Ammon's horn (tissue), 1 donor: ENCODE data around the gene PHAF1.

Experiments used
- DNase-seq: peaks from one replicate; pipeline ENCODE4 v3.0.0-alpha.2; 2016; ENCODE audit warnings: low spot score

The PHAF1 gene

GRCh38 chr16:67180166-67180565 is 70.4 kb downstream of the PHAF1 start:
- DNase-seq = no peak

DNA sequence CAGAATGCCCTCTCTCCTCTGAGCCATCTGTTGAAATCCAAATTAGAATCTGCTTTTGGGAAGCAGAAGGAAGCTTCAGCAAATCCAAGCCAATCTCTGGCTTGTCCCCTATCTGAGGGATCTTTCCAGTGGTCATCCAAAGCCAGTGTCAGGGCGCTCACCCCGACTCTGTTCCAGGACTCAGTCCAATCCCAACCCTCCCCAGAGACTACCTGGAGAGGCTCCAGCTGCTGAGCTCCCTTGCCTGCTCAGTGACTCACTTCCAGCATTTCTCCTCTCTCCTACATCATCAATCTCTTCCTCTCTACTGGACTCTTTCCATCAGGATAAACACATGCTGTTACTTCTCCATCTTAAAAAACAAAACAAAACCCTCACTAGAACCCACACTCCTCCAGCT is 71.6 kb downstream of the PHAF1 start:
- DNase-seq = no peak

DNA sequence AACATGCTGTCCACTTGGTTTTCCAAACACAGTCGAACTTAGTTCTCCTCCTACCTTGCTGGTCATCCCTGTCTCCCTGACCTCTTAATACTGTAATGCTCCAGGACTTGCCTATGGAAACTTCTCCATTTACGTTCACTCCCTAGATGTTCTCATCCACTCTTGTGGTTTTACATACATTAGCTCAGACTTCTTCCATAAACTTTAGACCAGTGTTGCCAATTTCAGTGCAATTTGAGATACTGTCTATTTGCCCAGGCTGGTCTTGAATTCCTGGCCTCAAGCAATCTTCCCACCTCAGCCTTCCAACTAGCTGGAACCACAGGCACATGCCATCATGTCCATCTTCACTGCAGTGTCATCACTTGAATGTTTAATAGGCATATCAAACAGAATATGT is 72.5 kb downstream of the PHAF1 start:
- DNase-seq = no peak

- no peak for DNase-seq
These were observed 73.5 kb downstream of the PHAF1 start for GRCh38 chr16:67183284-67183626.

DNA sequence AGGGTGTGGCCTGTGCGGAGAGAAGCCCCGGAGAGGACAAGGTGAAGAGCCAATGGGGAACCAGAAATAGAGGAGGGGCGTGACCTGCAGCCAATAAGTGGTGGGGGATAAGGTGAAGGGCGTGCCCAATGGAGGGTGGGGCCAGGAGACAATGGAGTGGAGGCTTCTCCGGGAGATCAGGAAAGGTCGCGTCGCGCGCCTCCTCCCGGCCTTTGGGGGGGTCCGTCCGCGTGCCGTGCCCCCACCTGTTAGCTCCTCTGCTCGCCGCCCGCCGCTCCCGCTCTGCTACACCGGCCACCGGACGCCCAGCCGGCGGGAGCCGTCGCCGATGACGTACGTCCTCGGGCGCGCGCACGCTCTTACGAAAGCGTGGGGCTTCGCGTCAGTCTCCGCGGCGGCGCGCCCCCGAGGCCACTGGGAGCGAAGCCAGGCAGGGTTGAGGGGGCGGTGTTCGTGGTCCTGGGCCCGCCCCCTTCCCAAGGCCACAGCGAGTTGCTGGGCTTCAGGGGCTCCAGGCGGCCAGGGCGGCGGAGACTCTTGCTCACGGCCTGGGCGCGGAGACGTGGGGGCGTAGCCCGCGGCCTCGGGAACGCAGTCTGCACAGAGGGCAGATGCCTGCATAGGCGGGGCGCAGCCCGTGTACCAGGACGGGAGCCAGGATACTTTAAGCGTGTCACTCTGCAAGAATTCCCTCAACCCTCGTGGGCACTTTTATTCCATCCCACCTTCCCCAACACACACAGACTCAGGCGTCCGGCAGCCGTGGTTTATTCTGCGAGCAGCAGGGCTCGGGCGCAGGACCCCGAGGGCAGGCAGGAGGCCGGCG is 74.1 kb downstream of the PHAF1 start, which contains the start of gene MATCAP1:
Gene MATCAP1 (minus strand): TSS at position 337 of the 826 bp plus-strand sequence. CDS start 3,353 bp downstream, outside the sequence.
- peak; percentile 99 for DNase-seq

DNA sequence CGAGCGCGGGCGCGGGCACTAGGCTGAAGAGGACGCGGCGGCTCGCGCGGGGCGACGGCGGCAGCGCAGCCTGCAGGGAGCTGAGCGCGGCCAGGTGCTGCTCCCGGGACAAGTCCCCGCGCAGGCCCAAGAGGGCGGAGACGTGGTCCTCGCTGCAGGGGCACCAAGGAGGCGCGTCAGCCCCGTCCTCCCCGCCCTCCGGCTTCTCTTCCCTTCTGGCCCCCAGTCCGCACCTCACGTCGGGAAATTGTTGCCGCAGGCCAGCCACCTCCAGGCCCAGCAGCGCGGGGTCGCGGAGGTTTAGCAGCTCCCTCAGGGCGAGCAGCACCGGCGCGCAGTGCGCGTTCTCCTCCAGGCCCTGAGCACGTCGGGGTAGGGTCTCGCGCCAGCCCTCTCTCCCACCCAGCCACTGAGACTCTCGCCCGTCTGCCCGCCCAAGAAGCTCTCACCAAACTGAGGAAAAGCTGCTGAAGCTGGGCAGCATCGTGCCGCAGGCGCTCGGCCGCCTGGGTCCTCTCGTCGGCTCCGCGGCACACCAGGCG is 74.8 kb downstream of the PHAF1 start:
- no peak for DNase-seq

DNA sequence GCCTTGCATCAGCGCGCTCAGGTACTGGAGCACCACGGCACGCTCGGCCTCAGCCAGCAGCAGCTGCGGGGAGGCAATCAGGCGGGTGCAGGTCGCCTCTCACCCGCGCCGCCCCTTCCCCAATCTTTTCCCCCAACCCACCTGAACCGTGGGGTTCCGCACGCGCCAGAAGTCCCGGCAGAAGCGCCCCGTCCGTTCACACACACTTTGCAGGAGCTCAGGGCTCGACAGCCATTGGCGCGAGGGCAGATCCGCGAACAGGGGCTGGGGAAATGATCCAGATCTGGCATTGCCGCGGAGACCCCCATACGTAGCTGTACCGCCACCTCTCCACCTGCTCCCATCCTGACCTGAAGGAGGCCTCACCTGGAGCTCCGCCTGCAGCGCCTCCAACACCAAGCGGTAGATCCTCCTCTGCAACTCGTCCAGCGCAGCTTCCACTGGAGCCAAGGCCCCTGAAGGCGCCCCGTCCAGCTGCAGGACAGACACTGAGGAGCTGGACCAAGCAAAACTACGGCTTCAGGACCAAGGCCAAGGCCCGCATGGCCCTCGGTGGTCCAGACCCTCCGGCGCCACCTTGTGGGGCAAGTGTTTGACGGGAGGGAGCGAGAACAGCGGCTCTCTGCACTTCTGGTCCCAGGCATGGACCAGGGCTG is 75.4 kb downstream of the PHAF1 start:
- peak; percentile 89 for DNase-seq

GRCh38 chr16:67185651-67186134 is 76.0 kb downstream of the PHAF1 start:
- no peak for DNase-seq

GRCh38 chr16:67186550-67186950 is 76.8 kb downstream of the PHAF1 start:
- DNase-seq = no peak

- no peak for DNase-seq
These were observed 77.6 kb downstream of the PHAF1 start for GRCh38 chr16:67187175-67187890.

DNA sequence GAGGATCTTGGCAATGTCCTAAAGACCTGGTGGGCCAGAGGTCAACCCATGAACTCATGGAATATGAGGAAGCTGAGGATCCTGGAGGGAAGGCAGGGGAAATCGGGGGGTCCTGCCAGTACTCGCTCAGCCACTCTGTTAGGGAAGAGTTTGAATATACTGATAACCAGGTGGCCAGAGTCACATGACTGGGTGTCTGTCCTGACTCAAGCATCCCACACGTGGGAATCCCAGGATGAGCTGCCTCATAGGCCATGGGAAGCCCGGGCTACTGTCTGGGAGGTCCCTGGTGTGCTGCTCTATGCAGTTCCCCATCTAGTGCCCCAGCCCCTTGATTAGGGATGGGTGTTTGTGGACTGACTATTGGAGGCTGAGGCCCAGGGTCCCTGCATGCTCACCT is 78.6 kb downstream of the PHAF1 start:
- no peak for DNase-seq

GRCh38 chr16:67188798-67189197 is 79.1 kb downstream of the PHAF1 start:
- no peak for DNase-seq

DNA sequence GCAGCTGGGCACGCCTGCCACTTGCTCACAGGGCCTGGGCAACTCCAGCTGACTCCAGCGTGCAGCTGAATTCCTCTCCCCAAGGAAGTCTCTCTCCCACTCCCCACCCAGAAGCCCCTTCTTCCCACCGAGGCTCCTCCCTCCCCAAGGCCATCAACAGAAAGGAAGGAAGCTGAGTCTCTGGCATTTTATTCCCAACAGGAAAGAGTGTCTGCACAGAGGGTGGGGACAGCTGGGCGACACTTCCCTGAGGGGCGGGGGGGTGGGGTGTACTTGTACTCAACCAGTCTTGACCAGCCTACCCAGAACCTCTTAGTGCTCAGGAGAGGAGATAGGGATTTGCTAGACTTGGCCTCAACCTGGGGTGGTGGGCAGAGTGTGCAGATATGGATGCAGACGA is 80.3 kb downstream of the PHAF1 start, which contains the start of gene EXOC3L1:
Gene EXOC3L1 (minus strand): TSS at position 96 of the 400 bp plus-strand sequence. CDS start 460 bp downstream, outside the sequence.
- no peak for DNase-seq

- no peak for DNase-seq
These were observed 81.0 kb downstream of the PHAF1 start for GRCh38 chr16:67190448-67191399.

- DNase-seq = no peak
These were observed 81.8 kb downstream of the PHAF1 start for GRCh38 chr16:67191411-67191994.

- DNase-seq = peak; percentile 97
These were observed 82.4 kb downstream of the PHAF1 start, which contains the start of gene E2F4 for GRCh38 chr16:67191995-67192681. TSS of gene E2F4 (plus strand) at chr16:67192155. CDS start at chr16:67192228, 73 bp downstream.

- DNase-seq = no peak
These were observed 83.1 kb downstream of the PHAF1 start for GRCh38 chr16:67192781-67193361.

DNA sequence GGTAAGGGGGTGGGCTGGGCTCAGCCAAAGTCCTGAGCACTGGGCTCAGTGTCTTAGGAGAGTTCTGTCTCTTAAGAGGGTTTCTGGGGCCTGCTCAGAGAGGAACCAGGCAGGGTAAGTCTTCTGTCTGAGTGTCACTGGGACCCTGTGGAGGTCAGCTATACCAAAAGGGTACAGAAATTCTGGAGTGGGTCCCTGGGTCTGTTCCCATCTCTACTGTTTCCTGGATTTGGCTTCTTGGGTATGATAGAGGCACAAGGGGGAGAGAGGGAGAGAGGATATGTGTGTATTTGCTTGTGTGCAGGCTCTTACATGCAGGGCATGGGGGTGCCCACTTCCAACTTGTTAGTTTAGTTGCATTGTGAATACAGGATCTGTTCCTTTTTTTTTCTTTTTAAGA is 83.8 kb downstream of the PHAF1 start:
- no peak for DNase-seq

DNA sequence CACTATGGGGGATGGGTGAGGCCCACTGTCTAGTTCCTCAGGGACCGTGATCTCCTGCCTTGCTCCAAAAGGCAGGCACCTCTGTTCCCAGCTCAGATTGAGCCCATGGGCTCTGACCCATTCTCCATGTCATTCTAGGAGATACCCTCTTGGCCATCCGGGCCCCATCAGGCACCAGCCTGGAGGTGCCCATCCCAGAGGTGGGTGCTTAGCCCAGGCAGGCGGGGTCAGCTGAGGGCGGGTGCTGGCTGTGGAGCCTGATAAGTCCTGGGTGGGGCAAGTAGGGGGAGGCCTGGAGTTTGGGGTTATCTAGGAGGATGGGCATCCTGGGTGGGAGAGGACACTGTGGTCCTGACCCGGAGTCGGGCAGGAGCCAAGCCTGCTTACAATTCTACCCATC is 84.5 kb downstream of the PHAF1 start:
- DNase-seq = no peak

- DNase-seq = no peak
These were observed 85.9 kb downstream of the PHAF1 start for GRCh38 chr16:67195676-67196075.
